CD14-positive monocyte (primary cell): ENCODE results near the gene MEA1. TPM values are rescaled to one million over a fixed set of nuclear protein-coding genes. Genes with fewer than 3 reads are reported as not detected.

Experiments used
- DNase-seq, 3 donors: peaks; one replicate each; pipeline ENCODE4 v3.0.0-alpha.2; 2011 to 2022
- H2AFZ ChIP-seq: 2 replicates; pipeline ENCODE4 v1.6.0; 2012; ENCODE audit warnings: mild to moderate bottlenecking, low read depth, low read length, inconsistent platforms; ENCODE audit not compliant: insufficient read depth, poor library complexity, severe bottlenecking
- H3K27ac ChIP-seq, 2 donors: 1 replicate in 1 of 2; 2 replicates in 1 of 2; pipeline ENCODE4 v1.5.1; 2012 to 2013; ENCODE audit warnings: low read length in 2 of 2, control low read depth in 1 of 2, inconsistent platforms in 1 of 2, low read depth in 1 of 2, mild to moderate bottlenecking in 1 of 2
- H3K27me3 ChIP-seq, 2 donors: one replicate each; pipeline versions ENCODE4 v1.6.0 to v1.6.1; 2011 to 2013; ENCODE audit warnings: low read length in 2 of 2; ENCODE audit not compliant: control insufficient read depth in 2 of 2, insufficient read depth in 2 of 2
- H3K36me3 ChIP-seq, 2 donors: replicated peaks in 1 of 2; 1 replicate in 1 of 2; 2 replicates in 1 of 2; pipeline versions ENCODE4 v1.5.1 to v1.6.1; 2012 to 2013; ENCODE audit warnings: low read length in 2 of 2, control low read depth in 1 of 2, inconsistent platforms in 1 of 2, mild to moderate bottlenecking in 1 of 2; ENCODE audit not compliant: insufficient read depth in 2 of 2, control insufficient read depth in 1 of 2
- H3K4me1 ChIP-seq, 2 donors: 1 replicate in 1 of 2; 2 replicates in 1 of 2; pipeline versions ENCODE4 v1.5.1 to v1.6.1; 2012 to 2013; ENCODE audit warnings: low read length in 2 of 2, control low read depth in 1 of 2, inconsistent platforms in 1 of 2, mild to moderate bottlenecking in 1 of 2, moderate library complexity in 1 of 2; ENCODE audit not compliant: insufficient read depth in 2 of 2, control insufficient read depth in 1 of 2
- H3K4me2 ChIP-seq: replicated peaks from 2 replicates; pipeline ENCODE3; 2012; ENCODE audit warnings: low read length, moderate library complexity, mild to moderate bottlenecking; ENCODE audit not compliant: poor library complexity, severe bottlenecking; ENCODE audit errors: extremely low read depth
- H3K4me3 ChIP-seq, 3 experiments: fragments of 200-600 bp in 1 of 3; sonication (generic) in 1 of 3; replicated peaks in 1 of 3; 1 replicate in 2 of 3; 2 replicates in 1 of 3; pipeline ENCODE4 v1.5.1; 2011 to 2013; ENCODE audit warnings: low read length in 3 of 3, mild to moderate bottlenecking in 3 of 3, control low read depth in 2 of 3, low read depth in 2 of 3, inconsistent platforms in 1 of 3, moderate library complexity in 1 of 3
- H3K79me2 ChIP-seq: 2 replicates; pipeline ENCODE4 v1.6.0; 2012; ENCODE audit warnings: mild to moderate bottlenecking, control low read depth, inconsistent platforms, low read length, moderate library complexity; ENCODE audit not compliant: insufficient read depth
- H3K9ac ChIP-seq: 2 replicates; pipeline ENCODE4 v1.6.0; 2017; ENCODE audit warnings: low read length, mild to moderate bottlenecking; ENCODE audit not compliant: insufficient read depth, poor library complexity, severe bottlenecking
- H3K9me3 ChIP-seq, 2 donors: replicated peaks in 1 of 2; 1 replicate in 1 of 2; 2 replicates in 1 of 2; pipeline versions ENCODE4 v1.5.1 to v1.6.1; 2012 to 2013; ENCODE audit warnings: low read length in 2 of 2, control low read depth in 1 of 2; ENCODE audit not compliant: control insufficient read depth in 1 of 2, insufficient read depth in 1 of 2
- H4K20me1 ChIP-seq: 2 replicates; pipeline ENCODE4 v1.6.0; 2012; ENCODE audit warnings: mild to moderate bottlenecking, low read length, control low read depth, moderate library complexity; ENCODE audit not compliant: insufficient read depth
- H3K27ac Mint-ChIP-seq, 7 donors: one replicate each; pipeline ENCODE4 v1.8.0; 2020; ENCODE audit warnings: mild to moderate bottlenecking in 7 of 7, mixed read lengths in 7 of 7, moderate library complexity in 6 of 7, inconsistent platforms in 2 of 7
- H3K27me3 Mint-ChIP-seq, 3 donors: one replicate each; pipeline ENCODE4 v1.8.0; 2021 to 2022; ENCODE audit warnings: low read depth in 3 of 3, mild to moderate bottlenecking in 3 of 3, mixed read lengths in 3 of 3, moderate library complexity in 3 of 3, inconsistent platforms in 1 of 3
- H3K36me3 Mint-ChIP-seq, 2 donors: one replicate each; pipeline ENCODE4 v1.8.0; 2020; ENCODE audit warnings: mixed read lengths in 2 of 2, inconsistent platforms in 1 of 2, mild to moderate bottlenecking in 1 of 2
- H3K4me1 Mint-ChIP-seq: one replicate; pipeline ENCODE4 v1.8.0; 2020; ENCODE audit warnings: mild to moderate bottlenecking, mixed read lengths
- H3K4me3 Mint-ChIP-seq, 2 donors: one replicate each; pipeline ENCODE4 v1.8.0; 2020; ENCODE audit warnings: mild to moderate bottlenecking in 2 of 2, mixed read lengths in 2 of 2, moderate library complexity in 1 of 2
- H3K9me3 Mint-ChIP-seq, 7 donors: one replicate each; pipeline ENCODE4 v1.8.0; 2020 to 2022; ENCODE audit warnings: mixed read lengths in 7 of 7, mild to moderate bottlenecking in 6 of 7, moderate library complexity in 6 of 7, inconsistent platforms in 2 of 7
- WGBS: methylation state at CpG from one replicate; pipeline ENCODE4 v1.1.5; 2013; ENCODE audit warnings: missing lambda C conversion rate; ENCODE audit not compliant: insufficient coverage; 5-methylcytosine and 5-hydroxymethylcytosine counted together
- intact Hi-C, 2 donors: fragments of 100-400 bp; cut with micrococcal nuclease; formaldehyde crosslinking; loops; one replicate each; pipeline versions ENCODE4 v1.15.0 to v1.15.1; 2023
- polyA plus RNA-seq, 3 donors: library from polyadenylated mRNA; depleted of rRNA in 1 of 3; unstranded in 2 of 3; stranded (reverse) in 1 of 3; fragments of 300-500 nt in 2 of 3; fragments of >200 nt in 1 of 3; fragmentation: Illumina TruSeq in 2 of 3; gene quantifications; 1 replicate in 2 of 3; 2 replicates in 1 of 3; pipeline ENCODE4 v1.2.3, GENCODE V29; 2012 to 2021
- TF ChIP-seq, protein P1 (sequence below): fragments of 200-600 bp; IDR thresholded peaks from one replicate; pipeline ENCODE4 v1.8.0; 2022; ENCODE audit warnings: antibody characterized with exemption, mild to moderate bottlenecking

MEA1 gene
- polyA plus RNA-seq, 3 donors: 31.0 to 59.6 (median 58.8) TPM

GRCh38 chr6:42962096-42962495, 51.6 kb downstream of the MEA1 start:
- intact Hi-C loops: no loop called here

More at GRCh38 chr6:42962096-42962495, 51.6 kb downstream of the MEA1 start:
- Mint-ChIP-seq H3K4me1 (peaks cover 19% of the 10 kb centered on the region), H3K4me3 (peak overlapping the region in 1 of 2 donors; percentile 19), H3K9me3 (peaks cover 0 to 8% (median 0%) of the 10 kb centered on the region in 7 donors), H3K36me3 (peaks cover 48 to 59% of the 10 kb centered on the region in 2 donors), H3K27ac (no peak overlapping the region), H3K27me3 (peaks cover 29 to 31% (median 30%) of the 10 kb centered on the region in 3 donors)
- no peak for DNase-seq
- Histone ChIP-seq H3K36me3 (peaks cover 39 to 41% of the 10 kb centered on the region in 2 donors), H3K79me2 (no peaks in the 10 kb centered on the region), H3K27ac (no peak overlapping the region), H3K9me3 (peaks cover 0 to 4% of the 10 kb centered on the region in 2 donors), H3K4me2 (no peak overlapping the region), H3K9ac (no peak overlapping the region), H3K4me1 (peaks cover 12 to 15% of the 10 kb centered on the region in 2 donors), H3K27me3 (peaks cover 7 to 26% of the 10 kb centered on the region in 2 donors), H2AFZ (no peak overlapping the region), H3K4me3 (no peak overlapping the region), H4K20me1 (no peaks in the 10 kb centered on the region)
- 97% methylated on average over 5 of the region's 12 CpGs for WGBS
- TF ChIP-seq, protein P1, sequence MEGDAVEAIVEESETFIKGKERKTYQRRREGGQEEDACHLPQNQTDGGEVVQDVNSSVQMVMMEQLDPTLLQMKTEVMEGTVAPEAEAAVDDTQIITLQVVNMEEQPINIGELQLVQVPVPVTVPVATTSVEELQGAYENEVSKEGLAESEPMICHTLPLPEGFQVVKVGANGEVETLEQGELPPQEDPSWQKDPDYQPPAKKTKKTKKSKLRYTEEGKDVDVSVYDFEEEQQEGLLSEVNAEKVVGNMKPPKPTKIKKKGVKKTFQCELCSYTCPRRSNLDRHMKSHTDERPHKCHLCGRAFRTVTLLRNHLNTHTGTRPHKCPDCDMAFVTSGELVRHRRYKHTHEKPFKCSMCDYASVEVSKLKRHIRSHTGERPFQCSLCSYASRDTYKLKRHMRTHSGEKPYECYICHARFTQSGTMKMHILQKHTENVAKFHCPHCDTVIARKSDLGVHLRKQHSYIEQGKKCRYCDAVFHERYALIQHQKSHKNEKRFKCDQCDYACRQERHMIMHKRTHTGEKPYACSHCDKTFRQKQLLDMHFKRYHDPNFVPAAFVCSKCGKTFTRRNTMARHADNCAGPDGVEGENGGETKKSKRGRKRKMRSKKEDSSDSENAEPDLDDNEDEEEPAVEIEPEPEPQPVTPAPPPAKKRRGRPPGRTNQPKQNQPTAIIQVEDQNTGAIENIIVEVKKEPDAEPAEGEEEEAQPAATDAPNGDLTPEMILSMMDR: no peak

Other genes with a start within 250 kb of the MEA1 start
- 10 to 100 TPM in 1 of 3 donors, 1 to 10 TPM in 2; 1.6 to 14.6 (median 2.2) TPM for gene BICRAL, start 231.9 kb downstream of the MEA1 start, polyA plus RNA-seq
- 10 to 100 TPM in 2 of 3 donors, 1 to 10 TPM in 1; 7.6 to 35.5 (median 29.7) TPM for gene RPL7L1, start 134.3 kb downstream of the MEA1 start, polyA plus RNA-seq
- under 1 TPM; 0.27 to 0.83 (median 0.55) TPM for gene PTCRA, start 97.9 kb downstream of the MEA1 start, polyA plus RNA-seq
- 100 to 1,000 TPM; 237 to 295 (median 262) TPM for gene CNPY3, start 84.5 kb downstream of the MEA1 start, polyA plus RNA-seq
- 1 to 10 TPM in 1 of 3 donors, under 1 TPM in 2; 0.17 to 7.8 (median 0.31) TPM for gene GNMT, start 53.2 kb downstream of the MEA1 start, polyA plus RNA-seq
- gene PEX6, start 34.8 kb downstream of the MEA1 start, polyA plus RNA-seq: 10 to 100 TPM; 10.6 to 16.2 (median 15.5) TPM
- 10 to 100 TPM; 10.3 to 24.9 (median 14.9) TPM for gene PPP2R5D, start 29.4 kb downstream of the MEA1 start, polyA plus RNA-seq
- gene KLHDC3, start 303 bp upstream of the MEA1 start, polyA plus RNA-seq: 100 to 1,000 TPM in 2 of 3 donors, 10 to 100 TPM in 1; 51.9 to 141 (median 106) TPM
- 10 to 100 TPM; 26.6 to 52.5 (median 43.3) TPM for gene RRP36, start 7.7 kb upstream of the MEA1 start, polyA plus RNA-seq
- 10 to 100 TPM in 1 of 3 donors, 1 to 10 TPM in 2; 1.2 to 11.6 (median 2.4) TPM for gene CUL7, start 39.9 kb upstream of the MEA1 start, polyA plus RNA-seq
- gene MRPL2, start 45.5 kb upstream of the MEA1 start, polyA plus RNA-seq: 10 to 100 TPM; 23.9 to 26.9 (median 26.3) TPM
- gene KLC4, start 45.7 kb upstream of the MEA1 start, polyA plus RNA-seq: 10 to 100 TPM in 1 of 3 donors, 1 to 10 TPM in 2; 6.0 to 16.2 (median 6.1) TPM
- under 1 TPM in 1 of 3 donors, not detected in 2; 0.19 TPM for gene PTK7, start 62.4 kb upstream of the MEA1 start, polyA plus RNA-seq
- 10 to 100 TPM in 1 of 3 donors, 1 to 10 TPM in 2; 3.6 to 26.9 (median 3.8) TPM for gene SRF, start 157.3 kb upstream of the MEA1 start, polyA plus RNA-seq
- 10 to 100 TPM in 1 of 3 donors, 1 to 10 TPM in 2; 2.9 to 68.8 (median 3.8) TPM for gene CUL9, start 168.2 kb upstream of the MEA1 start, polyA plus RNA-seq
- gene DNPH1, start 215.5 kb upstream of the MEA1 start, polyA plus RNA-seq: 10 to 100 TPM; 31.9 to 55.4 (median 42.7) TPM
- not detected for gene TTBK1, start 229.5 kb upstream of the MEA1 start, polyA plus RNA-seq